GM18858 (cell line): ENCODE data around the gene CRACDL.

Source experiments
- ATAC-seq: cut with Tn5 transposase; IDR thresholded peaks from one replicate; pipeline ENCODE4 v1.9.1; 2021; ENCODE audit not compliant: unreplicated experiment

The CRACDL gene, protein sequence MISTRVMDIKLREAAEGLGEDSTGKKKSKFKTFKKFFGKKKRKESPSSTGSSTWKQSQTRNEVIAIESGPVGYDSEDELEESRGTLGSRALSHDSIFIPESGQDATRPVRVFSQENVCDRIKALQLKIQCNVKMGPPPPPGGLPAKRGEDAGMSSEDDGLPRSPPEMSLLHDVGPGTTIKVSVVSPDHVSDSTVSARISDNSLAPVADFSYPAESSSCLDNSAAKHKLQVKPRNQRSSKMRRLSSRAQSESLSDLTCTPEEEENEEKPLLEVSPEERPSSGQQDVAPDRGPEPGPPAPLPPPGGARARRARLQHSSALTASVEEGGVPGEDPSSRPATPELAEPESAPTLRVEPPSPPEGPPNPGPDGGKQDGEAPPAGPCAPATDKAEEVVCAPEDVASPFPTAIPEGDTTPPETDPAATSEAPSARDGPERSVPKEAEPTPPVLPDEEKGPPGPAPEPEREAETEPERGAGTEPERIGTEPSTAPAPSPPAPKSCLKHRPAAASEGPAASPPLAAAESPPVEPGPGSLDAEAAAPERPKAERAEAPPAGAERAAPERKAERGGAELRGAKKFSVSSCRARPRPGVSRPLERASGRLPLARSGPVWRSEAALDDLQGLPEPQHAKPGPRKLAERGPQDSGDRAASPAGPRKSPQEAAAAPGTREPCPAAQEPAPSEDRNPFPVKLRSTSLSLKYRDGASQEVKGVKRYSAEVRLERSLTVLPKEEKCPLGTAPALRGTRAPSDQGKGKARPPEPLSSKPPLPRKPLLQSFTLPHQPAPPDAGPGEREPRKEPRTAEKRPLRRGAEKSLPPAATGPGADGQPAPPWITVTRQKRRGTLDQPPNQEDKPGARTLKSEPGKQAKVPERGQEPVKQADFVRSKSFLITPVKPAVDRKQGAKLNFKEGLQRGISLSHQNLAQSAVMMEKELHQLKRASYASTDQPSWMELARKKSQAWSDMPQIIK

DNA sequence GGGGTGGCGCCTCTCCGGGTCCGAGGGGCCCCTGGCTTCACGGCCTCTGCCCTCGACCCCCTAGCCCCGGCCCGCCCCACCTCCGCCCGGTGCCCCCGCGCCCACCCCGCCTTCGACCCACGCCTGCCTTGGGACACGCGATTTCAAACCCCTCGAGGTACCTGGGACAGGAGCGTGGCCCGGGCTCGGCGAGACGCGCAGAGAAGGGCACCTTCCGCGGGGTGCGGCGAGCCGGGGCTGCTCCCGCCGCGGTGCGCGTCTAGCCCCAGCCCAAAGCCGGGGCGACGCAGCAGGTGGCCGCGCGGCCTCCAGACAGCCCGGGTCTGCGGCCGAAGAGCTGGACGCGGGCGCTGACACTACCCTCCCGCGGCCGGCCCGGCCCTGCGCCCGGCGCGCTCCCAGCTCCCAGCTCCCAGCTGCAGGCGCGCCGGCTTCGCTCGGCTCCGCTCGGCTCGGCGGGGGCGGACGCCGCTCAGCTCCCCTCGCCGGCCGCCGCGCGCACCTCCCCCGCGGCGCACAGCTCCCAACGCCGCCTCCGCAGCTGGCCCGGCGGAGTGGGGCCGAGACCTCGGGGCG, at the start of gene CRACDL:
Gene CRACDL (minus strand): TSS at position 449 of the 576 bp plus-strand sequence. CDS start 89,425 bp downstream, outside the sequence.
- no peak for ATAC-seq

DNA sequence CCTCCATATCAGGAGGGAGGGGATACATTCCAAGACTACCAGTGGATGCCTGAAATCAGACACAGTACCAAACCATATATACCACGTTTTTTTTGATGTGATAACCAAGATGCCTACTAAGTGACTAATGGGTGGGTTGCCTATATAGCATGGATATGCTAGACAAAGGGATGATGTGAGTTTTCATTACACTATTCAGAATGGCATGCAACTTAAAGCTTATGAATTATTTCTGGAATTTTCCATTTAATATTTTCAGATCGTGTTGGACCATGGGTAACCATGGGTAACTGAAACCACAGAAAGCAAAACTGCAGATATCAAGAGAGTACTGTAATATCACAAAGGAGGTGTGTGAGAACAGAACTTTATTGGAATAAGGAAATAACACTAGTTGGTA, 39.6 kb upstream of the CRACDL start:
- ATAC-seq, result no peak

DNA sequence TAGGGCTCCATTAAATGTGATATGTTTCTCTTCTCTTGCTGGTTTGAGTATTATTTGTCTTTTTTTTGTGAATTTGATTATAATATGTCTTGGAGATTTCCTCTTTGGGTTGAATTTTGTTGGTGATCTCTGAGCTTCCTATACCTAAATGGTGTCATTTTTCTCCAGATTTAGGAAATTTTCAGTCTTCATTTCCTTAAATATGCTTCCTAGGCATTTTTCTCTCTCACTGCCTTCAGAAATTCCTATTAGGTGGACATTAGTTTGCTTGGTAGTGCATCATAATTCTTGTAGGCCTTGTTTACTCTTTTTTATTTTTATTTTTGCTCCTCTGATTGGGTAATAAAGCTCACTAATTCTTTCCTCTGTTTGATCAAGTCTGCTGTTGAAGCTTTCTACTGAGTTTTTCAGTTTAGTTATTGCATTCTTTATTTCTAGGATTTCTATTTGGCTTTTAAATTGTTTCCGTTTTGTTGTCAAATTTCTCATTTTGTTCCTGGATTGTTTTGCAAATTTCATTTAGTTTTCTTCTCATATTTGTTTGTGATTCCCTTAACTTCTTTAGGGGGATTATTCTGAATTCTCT, 36.6 kb upstream of the CRACDL start:
- no peak for ATAC-seq

DNA sequence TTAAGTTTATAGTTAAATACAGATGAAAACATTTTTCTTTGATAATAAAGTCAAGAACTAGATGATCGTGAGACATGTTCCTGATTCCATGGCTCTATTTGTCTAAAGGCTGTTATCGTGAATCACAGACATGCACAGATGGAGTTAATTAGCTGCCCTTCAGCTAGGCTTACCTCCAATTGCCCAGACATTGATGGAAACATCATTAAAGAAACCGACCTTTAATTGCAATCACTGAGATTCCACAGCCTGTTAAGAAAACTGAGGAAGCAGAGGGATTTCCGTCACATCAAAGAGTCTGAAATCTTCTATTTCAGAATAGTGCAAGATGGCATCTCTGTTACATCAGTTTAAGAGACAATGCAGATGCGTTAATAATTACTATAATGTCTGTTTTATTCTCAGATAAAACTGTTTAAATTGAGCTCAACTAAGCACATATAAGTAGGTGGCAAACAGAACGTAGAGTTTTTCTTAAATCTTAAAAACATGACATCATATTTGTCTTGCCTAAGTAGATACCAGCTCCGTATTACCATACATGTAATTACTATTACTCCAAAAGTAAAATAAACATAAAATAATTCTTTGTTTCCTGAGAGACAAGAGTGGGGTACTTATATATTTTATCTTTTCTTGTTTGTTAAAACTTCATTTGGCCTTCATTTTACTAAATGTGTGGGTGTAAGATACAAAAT, 23.9 kb upstream of the CRACDL start:
- ATAC-seq, result no peak

DNA sequence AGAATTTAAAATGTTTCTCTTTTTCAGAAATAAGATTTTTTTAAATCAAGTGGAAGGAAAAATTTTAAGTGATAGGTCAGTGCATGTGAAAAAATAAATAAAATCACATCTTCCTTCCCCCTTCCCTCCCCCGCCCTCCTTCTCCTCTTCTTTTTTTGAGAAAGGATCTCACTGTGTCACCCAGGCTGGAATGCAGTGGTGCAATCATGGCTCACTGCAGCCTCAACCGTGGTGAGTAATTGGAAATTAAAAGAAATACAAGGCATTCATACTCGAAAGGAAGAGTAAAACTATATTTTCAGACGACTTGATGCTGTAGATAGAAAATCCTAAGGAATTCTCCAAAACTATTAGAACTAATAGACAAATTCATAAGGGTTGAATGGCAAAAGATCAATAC, 16.9 kb upstream of the CRACDL start:
- ATAC-seq, result no peak

DNA sequence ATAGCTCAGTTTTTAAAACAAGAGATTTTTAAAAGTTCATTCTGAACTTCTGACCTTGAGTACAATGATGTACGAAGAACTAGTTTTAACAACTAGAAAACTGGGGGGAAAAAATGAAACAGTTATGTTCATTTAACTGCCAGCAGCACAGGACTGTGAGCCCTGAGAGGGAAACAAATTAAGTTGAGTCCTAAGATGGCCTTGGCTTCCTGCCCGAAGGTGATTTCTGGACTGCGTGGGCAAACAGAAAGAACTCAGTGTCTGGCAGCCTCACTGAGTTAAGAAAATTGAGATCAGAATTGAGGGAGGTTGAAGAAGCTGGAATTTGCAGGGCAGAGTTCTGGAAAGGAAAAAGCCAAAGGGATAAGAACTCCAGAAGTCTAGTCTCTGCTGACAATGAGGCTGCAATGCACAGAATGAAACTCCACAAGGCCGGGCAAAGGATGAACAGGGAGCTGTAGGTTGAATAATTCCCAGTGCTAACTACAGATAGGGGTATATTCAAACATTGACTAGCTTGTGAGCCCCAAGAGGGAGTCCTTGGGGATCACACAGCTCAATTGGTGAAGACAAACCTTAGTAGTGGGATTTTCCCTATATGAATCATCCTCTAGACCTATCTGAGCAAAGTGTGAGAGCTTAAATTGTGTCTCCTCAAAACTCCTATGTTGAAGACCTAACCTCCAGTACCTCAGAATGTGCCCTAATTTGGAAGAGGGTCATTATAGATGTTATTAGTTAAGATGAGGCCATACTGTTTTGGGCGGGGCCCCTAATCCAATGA, 13.1 kb upstream of the CRACDL start:
- no peak for ATAC-seq

DNA sequence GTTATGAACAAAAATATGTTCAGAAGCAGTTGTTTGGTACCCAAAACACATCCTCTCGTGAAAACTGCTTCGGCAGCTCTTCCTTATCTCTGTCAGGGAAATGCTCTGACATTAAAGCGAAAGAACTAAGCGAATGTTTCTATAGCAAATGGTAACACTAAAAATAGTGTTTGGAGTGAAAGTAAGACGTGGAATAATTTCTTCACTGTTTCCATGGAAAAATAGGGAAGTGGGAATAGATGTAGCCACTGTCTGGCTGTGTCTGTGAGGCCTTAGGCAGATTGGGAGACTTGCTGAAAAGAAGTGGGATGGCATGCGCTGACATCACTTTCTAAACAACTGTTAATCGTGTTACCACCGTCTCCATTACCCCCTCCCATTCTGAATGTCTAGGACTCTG, 11.5 kb upstream of the CRACDL start:
- no peak for ATAC-seq

DNA sequence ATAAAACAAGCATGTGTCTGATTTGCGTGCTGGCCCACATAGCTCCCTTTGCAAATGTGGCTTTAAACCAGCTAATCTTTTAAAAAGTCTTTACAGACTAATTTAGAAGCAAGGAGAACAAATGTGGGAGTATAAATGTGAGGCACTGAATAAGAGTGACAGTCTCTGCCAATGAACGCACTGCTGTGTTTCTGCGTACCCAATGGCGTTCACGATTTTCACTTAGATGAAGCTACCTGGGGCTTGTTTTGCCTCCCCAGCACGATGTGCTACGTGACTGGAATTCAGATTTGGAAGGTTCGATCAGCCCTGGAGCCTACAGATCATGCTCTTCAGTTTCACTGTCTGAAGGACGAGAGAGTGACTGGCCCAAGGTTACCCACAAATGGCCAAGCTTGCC, 10.8 kb upstream of the CRACDL start:
- ATAC-seq, result no peak

DNA sequence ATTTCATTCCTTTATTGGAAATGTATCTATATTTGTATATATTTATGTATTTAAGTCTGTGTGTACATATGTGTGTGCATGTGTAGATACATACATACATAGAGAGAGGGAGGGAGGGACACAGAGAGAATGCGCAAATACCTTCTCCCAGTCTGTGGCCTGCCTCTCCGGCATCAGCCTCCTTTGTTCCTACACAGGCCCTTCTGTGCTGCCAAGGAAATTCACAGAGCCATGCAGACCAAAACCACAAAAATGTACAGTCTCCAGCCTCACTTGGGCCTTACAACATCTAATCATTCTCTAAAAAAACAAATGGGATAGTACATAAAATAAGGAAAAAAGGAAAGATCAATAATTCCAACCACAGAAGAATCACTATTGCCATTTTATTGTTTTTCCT, 8.8 kb upstream of the CRACDL start:
- ATAC-seq, result no peak

DNA sequence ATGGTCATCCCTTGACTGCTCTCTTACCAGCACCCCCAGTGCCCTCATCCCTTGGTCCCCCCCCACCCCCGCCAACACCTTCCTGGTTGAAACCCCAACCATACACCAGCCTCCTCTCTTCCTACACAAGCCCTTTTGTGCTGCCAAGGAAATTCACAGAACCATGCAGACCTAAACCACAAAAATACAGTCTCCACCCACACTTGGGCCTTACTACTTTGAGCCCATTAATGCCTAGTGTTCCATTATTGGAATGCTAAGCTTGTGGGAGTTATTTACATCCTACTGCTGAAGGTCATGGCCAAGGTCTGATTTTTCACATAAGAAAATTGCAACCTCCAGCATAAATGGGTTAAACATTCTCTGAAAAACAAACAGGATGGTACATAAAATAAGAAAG, 4.1 kb upstream of the CRACDL start:
- no peak for ATAC-seq

DNA sequence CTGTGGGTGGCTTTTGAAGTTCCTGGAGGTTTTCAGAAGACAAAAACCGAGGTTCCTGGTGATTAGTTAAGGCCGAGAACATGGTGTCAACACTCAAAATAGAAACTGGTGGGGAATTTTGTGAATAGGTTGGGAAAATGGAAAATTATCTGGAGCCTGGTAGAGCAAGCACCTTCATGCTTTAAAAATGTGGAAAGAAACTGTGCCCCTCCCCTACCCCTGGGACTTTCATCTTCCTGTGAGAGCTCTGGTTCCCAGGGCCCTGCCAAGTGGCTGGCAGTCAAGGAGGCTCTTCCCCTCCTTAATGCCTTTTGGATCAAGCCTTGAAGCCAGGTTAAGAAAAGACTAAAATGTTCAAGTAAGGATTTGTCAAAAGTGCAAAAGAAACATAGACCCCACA, 1.9 kb upstream of the CRACDL start:
- ATAC-seq, result no peak

DNA sequence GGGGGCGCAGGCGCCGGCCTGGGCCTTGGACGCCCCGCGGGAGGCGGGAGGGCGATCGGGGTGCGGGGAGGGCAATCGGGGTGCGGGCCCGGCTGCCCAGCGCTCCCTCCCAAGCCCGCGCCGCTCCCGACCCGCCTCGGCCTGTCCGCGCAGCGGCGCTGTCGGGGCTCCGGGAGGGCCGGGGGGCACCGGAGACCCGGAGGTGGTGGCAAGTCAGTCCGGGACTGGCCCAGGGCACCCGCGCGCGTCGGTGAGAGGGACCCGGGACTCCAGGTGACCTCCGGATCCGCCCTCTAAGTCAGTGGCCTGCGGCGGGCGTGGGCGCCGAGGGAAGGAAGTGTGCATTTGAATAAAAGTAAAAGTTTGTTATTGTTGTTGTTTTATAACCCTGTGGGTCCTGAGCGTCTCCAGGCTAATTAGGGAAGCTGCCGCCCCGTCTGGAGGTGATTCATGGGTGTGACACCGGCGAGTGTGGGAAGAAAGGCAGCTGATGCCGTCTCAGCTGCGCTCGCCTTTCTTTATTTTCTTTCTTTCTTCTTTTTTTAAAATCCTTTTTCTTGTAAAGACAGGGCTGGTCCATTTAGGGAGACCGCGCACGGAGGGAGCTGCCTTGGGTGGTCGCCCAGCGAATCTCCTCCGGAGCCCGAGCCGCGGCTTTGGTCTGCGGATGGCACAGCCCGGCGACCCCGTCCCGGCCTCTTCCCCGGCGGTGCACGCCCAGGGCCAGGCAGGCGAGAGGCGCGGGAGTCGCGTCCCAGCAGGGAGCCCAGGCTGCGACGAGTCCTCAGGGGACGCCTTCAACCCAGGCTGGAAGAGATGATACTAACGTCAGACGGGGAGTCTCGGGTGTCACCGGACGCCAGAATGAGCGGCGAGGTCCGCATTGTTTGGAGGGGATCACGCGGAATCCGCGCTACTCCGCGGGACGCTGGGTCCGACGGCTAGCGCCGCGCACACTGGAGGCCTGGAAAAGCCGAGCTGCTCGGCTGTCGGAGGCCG, 627 bp upstream of the CRACDL start:
- no peak for ATAC-seq

DNA sequence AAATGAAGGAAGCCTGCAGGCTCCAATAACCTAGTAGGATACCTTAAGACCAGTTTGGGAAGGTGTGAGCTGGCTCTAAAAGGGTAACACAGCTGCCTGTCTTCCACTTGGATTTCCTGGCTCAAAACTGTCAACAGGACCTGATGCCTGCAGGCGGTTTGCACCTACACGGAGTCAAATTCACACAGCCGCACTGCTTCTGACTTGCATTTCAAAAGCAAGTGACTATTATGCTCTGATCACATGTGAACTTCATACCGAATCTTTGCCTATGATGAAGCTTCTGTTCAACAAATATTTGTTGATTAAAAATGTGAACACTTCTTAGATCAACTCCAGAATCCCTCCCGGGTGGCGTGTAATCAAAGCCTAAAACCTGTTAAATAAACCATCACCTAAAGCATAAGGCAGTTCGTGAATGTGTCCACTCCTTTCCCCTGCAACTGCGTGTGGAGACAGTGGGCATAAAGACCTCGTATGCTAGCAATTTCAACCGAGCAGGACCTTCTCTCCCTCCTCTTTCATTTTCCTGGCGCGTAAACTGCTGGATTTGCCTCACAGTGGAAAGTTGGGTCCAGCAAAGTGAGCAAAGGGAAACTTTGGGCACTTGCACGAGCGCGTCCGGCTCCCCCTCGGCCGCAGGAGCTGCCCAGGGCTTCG, 784 bp downstream of the CRACDL start:
- ATAC-seq, result no peak

DNA sequence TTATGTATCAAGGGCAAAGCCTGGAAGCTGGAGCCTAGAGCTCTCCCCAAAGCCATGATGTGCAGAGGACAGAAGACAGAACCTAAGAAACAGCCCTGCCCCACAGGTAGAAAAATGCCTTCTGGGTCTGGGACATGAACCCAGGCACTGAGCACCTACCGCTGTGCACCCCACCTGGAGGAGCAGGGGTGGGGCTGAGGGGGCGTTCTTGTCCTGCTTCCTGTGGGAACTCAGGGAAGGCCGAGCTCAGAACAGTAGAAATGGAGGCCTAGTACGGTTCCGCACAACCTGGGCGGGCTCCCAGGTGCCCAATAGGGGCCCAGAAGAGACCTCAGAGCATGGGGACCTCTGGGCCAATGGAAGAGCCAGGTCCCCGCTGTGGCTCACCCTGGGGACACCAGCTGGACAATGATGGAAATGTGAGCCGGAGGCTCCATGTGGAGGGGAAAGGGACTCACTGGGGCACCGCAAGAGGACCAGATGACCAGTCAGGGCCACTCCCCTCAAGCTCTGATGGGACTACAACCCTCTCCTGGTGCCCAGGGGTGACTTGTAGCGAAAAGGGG, 3.2 kb downstream of the CRACDL start:
- ATAC-seq, result no peak

DNA sequence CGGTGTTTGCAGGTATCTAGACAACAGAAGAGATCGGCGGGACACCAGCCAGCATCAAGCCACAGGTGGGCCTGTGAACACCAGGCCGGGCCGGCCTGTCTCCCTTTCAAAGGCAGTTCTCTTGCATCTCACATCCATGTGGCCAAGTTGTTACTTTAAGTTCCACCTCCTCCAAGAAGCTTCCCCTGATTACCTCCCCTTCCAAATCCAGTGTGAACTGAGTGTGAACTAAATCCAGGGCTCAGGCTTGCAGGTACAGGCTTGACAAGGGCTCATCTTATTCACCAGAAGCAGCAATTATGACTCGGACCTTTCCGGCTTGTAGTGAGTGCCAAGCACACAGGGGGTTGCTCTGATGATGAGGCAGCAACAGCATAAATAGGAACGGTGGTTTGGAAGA, 3.9 kb downstream of the CRACDL start:
- ATAC-seq, result no peak

DNA sequence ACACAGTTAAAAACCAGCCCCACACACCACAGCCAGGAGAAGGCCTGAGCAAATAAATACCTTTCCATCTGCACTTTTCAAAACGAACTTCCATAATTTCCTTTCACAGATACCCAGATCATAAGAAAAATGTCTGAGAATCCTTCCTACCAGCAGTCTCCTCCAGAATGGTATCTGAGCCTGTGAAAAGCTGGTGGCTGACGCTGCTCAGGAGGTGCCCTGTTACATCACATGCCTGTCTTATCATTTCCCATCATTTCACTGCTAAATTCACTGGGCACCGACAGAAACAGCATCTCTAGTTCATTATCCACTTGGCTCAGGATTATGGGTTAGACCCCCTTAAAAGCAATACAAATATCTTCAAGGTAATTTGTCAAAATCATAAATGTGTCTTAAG, 4.4 kb downstream of the CRACDL start:
- ATAC-seq, result no peak

DNA sequence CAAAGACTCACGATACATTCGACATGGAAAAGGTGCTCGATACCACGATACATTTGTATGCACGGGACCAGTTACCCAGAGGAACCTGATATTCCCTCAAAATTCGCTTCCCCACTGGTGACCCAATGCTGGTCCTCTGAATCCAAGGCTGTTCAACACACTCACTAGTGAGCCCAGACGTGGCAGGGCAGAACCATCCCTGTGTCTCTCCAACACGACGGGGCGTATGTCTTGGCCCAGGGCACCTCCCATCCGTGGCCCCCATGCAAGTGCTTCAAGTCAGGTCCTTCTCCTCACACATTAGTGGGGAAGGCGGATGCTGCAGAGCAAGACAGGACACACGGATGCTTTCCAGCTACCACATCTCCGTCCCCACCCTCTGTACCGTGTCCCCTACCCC, 6.1 kb downstream of the CRACDL start:
- no peak for ATAC-seq

DNA sequence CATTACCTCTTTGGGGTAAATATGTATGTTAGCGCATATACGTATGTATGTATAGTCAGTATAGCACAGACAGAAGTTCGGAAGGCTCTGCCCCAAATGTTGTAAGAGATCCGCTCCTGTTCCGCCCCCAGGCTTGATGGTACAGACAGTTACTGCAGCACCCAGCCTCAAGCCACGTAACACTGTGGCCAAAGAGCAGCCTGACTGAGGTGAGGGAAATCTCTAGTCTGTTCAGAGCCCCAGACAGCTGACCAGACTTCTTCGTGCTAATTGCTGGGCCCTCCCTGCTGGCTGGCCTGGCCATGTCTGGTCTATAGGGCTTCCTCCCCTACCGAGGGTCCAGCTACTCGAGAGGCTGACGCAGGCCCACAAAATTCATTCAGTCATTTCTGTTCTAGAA, 7.8 kb downstream of the CRACDL start:
- no peak for ATAC-seq
